GM23248 (cell line): Measurements from ENCODE around the gene DAB2IP.

ENCODE experiments used
- EZH2 ChIP-seq: fragments of 200-600 bp; sonication (generic); IDR thresholded peaks from 2 replicates; pipeline ENCODE4 v1.6.1; 2018; ENCODE audit warnings: antibody characterized with exemption, mild to moderate bottlenecking; ENCODE audit not compliant: insufficient read depth, poor library complexity, severe bottlenecking
- EZH2phosphoT487 ChIP-seq: fragments of 200-600 bp; sonication (generic); IDR thresholded peaks from 2 replicates; pipeline ENCODE4 v1.6.1; 2018; ENCODE audit warnings: antibody characterized with exemption, moderate library complexity, mild to moderate bottlenecking, low read depth; ENCODE audit not compliant: insufficient read depth

- TF ChIP-seq EZH2phosphoT487: no peak
- TF ChIP-seq EZH2: no peak
Measured at GRCh38 chr9:121622387-121623203, 28.8 kb upstream of the DAB2IP start.
